Astrocyte (in vitro differentiated cells and primary cell): ENCODE results near the gene UBXN2A. TPM values are rescaled to one million over a fixed set of nuclear protein-coding genes. Genes with fewer than 3 reads are reported as not detected.

Source experiments
- DNase-seq: peaks from one replicate; pipeline ENCODE4 v3.0.0-alpha.2; 2010; ENCODE audit warnings: low read depth
- FAIRE-seq: peaks from 2 replicates; lab custom pipeline; 2011; peaks lifted over from hg19 to GRCh38; lab: Jason Lieb, UNC
- H2AFZ ChIP-seq: 2 replicates; pipeline ENCODE4 v1.6.0; 2012; ENCODE audit warnings: low read depth, low read length, inconsistent platforms
- H3K27ac ChIP-seq: 2 replicates; pipeline ENCODE4 v1.5.1; 2011; ENCODE audit warnings: low read depth, low read length, inconsistent platforms
- H3K27me3 ChIP-seq: 2 replicates; pipeline ENCODE4 v1.6.0; 2011; ENCODE audit warnings: low read length, inconsistent platforms; ENCODE audit not compliant: insufficient read depth
- H3K36me3 ChIP-seq: 2 replicates; pipeline ENCODE4 v1.5.1; 2011; ENCODE audit warnings: low read length, inconsistent platforms; ENCODE audit not compliant: insufficient read depth
- H3K4me1 ChIP-seq: 2 replicates; pipeline ENCODE4 v1.5.1; 2011; ENCODE audit warnings: low read length, inconsistent platforms; ENCODE audit not compliant: insufficient read depth
- H3K4me2 ChIP-seq: 2 replicates; pipeline ENCODE4 v1.6.0; 2012; ENCODE audit warnings: low read length, inconsistent platforms
- H3K4me3 ChIP-seq: 2 replicates; pipeline ENCODE4 v1.5.1; 2011; ENCODE audit warnings: low read depth, mild to moderate bottlenecking, low read length, inconsistent platforms; ENCODE audit not compliant: insufficient read depth
- H3K79me2 ChIP-seq: 2 replicates; pipeline ENCODE4 v1.6.0; 2012; ENCODE audit warnings: mild to moderate bottlenecking, low read length, inconsistent platforms; ENCODE audit not compliant: insufficient read depth
- H3K9ac ChIP-seq: 2 replicates; pipeline ENCODE4 v1.6.0; 2012; ENCODE audit warnings: mild to moderate bottlenecking, low read length, inconsistent platforms
- H3K9me3 ChIP-seq: 2 replicates; pipeline ENCODE4 v1.5.1; 2012; ENCODE audit warnings: low read depth, mild to moderate bottlenecking, low read length, inconsistent platforms; ENCODE audit not compliant: insufficient read depth
- H4K20me1 ChIP-seq: 2 replicates; pipeline ENCODE4 v1.6.0; 2012; ENCODE audit warnings: low read length, inconsistent platforms; ENCODE audit not compliant: insufficient read depth
- H3K27ac Mint-ChIP-seq: one replicate; pipeline ENCODE4 v1.8.0; 2021; ENCODE audit warnings: mild to moderate bottlenecking, mixed read lengths; ENCODE audit not compliant: unreplicated experiment
- H3K27me3 Mint-ChIP-seq: one replicate; pipeline ENCODE4 v1.8.0; 2021; ENCODE audit warnings: low read depth, mixed read lengths; ENCODE audit not compliant: unreplicated experiment
- H3K36me3 Mint-ChIP-seq: one replicate; pipeline ENCODE4 v1.8.0; 2021; ENCODE audit warnings: low read depth, mixed read lengths; ENCODE audit not compliant: unreplicated experiment
- H3K4me1 Mint-ChIP-seq: one replicate; pipeline ENCODE4 v1.8.0; 2021; ENCODE audit warnings: low read depth, mixed read lengths; ENCODE audit not compliant: unreplicated experiment
- H3K4me3 Mint-ChIP-seq: one replicate; pipeline ENCODE4 v1.8.0; 2021; ENCODE audit warnings: mild to moderate bottlenecking, moderate library complexity, mixed read lengths; ENCODE audit not compliant: unreplicated experiment
- H3K9me3 Mint-ChIP-seq: one replicate; pipeline ENCODE4 v1.8.0; 2021; ENCODE audit warnings: mild to moderate bottlenecking, mixed read lengths; ENCODE audit not compliant: unreplicated experiment
- EZH2 ChIP-seq: IDR thresholded peaks from 2 replicates; pipeline ENCODE4 v1.6.1; 2012; ENCODE audit warnings: mild to moderate bottlenecking, low read length, inconsistent platforms; ENCODE audit not compliant: insufficient read depth
- total RNA-seq: library from RNA; stranded (reverse); gene quantifications from 2 replicates; pipeline ENCODE4 v1.2.1, GENCODE V29; 2021
- TF ChIP-seq, protein P1 (sequence below): IDR thresholded peaks from 2 replicates; pipeline ENCODE4 v1.5.1; 2011; ENCODE audit warnings: low read depth, mild to moderate bottlenecking, inconsistent platforms, low read length, moderate library complexity; ENCODE audit not compliant: insufficient read depth

The UBXN2A gene
- total RNA-seq, 1 donor from 2014 or later, result 22.2 TPM

DNA sequence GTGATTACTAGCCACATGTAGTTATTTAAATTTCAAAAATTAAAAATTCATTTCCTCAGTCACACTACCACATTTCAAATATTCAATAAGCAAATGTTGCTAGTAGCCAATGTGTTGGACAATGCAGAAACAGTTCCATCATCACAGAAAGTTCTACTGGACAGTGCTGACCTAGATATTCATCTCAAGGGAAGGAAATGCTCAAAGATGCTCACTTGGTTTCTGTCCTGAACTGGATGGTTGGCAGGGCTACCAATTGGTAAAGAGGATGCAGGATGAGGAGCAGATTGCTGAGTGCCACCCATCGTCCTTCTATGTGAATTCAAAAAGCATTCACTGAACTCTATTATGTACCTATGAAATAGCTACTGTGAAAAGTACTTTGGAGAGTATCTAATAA lies 6.0 kb upstream of the UBXN2A start:
- H3K36me3 Mint-ChIP-seq, result no peaks in the 10 kb centered on the region
- no peaks in the 10 kb centered on the region for H3K27me3 ChIP-seq

GRCh38 chr2:23940718-23941620 lies 706 bp downstream of the UBXN2A start:
- no peak for TF ChIP-seq EZH2
- TF ChIP-seq, protein P1, sequence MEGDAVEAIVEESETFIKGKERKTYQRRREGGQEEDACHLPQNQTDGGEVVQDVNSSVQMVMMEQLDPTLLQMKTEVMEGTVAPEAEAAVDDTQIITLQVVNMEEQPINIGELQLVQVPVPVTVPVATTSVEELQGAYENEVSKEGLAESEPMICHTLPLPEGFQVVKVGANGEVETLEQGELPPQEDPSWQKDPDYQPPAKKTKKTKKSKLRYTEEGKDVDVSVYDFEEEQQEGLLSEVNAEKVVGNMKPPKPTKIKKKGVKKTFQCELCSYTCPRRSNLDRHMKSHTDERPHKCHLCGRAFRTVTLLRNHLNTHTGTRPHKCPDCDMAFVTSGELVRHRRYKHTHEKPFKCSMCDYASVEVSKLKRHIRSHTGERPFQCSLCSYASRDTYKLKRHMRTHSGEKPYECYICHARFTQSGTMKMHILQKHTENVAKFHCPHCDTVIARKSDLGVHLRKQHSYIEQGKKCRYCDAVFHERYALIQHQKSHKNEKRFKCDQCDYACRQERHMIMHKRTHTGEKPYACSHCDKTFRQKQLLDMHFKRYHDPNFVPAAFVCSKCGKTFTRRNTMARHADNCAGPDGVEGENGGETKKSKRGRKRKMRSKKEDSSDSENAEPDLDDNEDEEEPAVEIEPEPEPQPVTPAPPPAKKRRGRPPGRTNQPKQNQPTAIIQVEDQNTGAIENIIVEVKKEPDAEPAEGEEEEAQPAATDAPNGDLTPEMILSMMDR, result no peak
- H3K9ac ChIP-seq, result peak overlapping the region; percentile 85
- H3K36me3 ChIP-seq, result no peaks in the 10 kb centered on the region
- no peaks in the 10 kb centered on the region for H3K9me3 ChIP-seq
- peak overlapping the region; percentile 86 for H3K27ac Mint-ChIP-seq
- peaks cover 52% of the 10 kb centered on the region for H3K79me2 ChIP-seq
- H3K4me3 ChIP-seq, result peak overlapping the region; percentile 89
- peak overlapping the region; percentile 99 for H2AFZ ChIP-seq
- H3K27me3 ChIP-seq, result no peaks in the 10 kb centered on the region
- H3K4me2 ChIP-seq, result peak overlapping the region; percentile 96
- no peaks in the 10 kb centered on the region for H3K27me3 Mint-ChIP-seq
- H3K4me1 ChIP-seq, result peaks cover 4% of the 10 kb centered on the region
- peaks cover 21% of the 10 kb centered on the region for H3K4me1 Mint-ChIP-seq
- FAIRE-seq (no peak), DNase-seq (peak; percentile 44)
- H3K9me3 Mint-ChIP-seq, result no peaks in the 10 kb centered on the region
- H4K20me1 ChIP-seq, result peaks cover 15% of the 10 kb centered on the region
- H3K27ac ChIP-seq, result peak overlapping the region; percentile 82
- no peaks in the 10 kb centered on the region for H3K36me3 Mint-ChIP-seq
- peak overlapping the region; percentile 95 for H3K4me3 Mint-ChIP-seq

More for the DNA sequence above, 6.0 kb upstream of the UBXN2A start:
- TF ChIP-seq EZH2, result no peak
- TF ChIP-seq, protein P1, result no peak
- H3K27ac Mint-ChIP-seq, result no peak overlapping the region
- H3K4me3 Mint-ChIP-seq, result no peak overlapping the region
- Histone ChIP-seq H3K4me3 (no peak overlapping the region), H3K27ac (no peak overlapping the region), H2AFZ (no peak overlapping the region), H3K9ac (no peak overlapping the region), H4K20me1 (no peaks in the 10 kb centered on the region), H3K36me3 (no peaks in the 10 kb centered on the region), H3K4me1 (no peaks in the 10 kb centered on the region), H3K4me2 (no peak overlapping the region), H3K9me3 (no peaks in the 10 kb centered on the region), H3K79me2 (no peaks in the 10 kb centered on the region)
- H3K27me3 Mint-ChIP-seq, result no peaks in the 10 kb centered on the region
- no peak for FAIRE-seq
- H3K4me1 Mint-ChIP-seq, result peaks cover 2% of the 10 kb centered on the region
- H3K9me3 Mint-ChIP-seq, result no peaks in the 10 kb centered on the region
- DNase-seq, result no peak

GRCh38 chr2:23941644-23942043 lies 1.4 kb downstream of the UBXN2A start:
- DNase-seq (no peak), FAIRE-seq (no peak)
- Histone ChIP-seq H3K36me3 (no peaks in the 10 kb centered on the region), H3K9me3 (no peaks in the 10 kb centered on the region), H3K4me3 (peak overlapping the region; percentile 89), H3K27me3 (no peaks in the 10 kb centered on the region), H3K79me2 (peaks cover 55% of the 10 kb centered on the region), H3K27ac (no peak overlapping the region), H3K4me1 (peaks cover 4% of the 10 kb centered on the region), H3K4me2 (peak overlapping the region; percentile 96), H4K20me1 (peaks cover 15% of the 10 kb centered on the region), H2AFZ (no peak overlapping the region), H3K9ac (no peak overlapping the region)
- TF ChIP-seq EZH2, result no peak
- TF ChIP-seq, protein P1, result no peak
- Mint-ChIP-seq H3K4me3 (peak overlapping the region; percentile 95), H3K36me3 (no peaks in the 10 kb centered on the region), H3K4me1 (peaks cover 21% of the 10 kb centered on the region), H3K9me3 (no peaks in the 10 kb centered on the region), H3K27me3 (no peaks in the 10 kb centered on the region), H3K27ac (peak overlapping the region; percentile 67)
